Measurements from ENCODE around the gene TIMD4. TPM values are rescaled to one million over a fixed set of nuclear protein-coding genes. Genes with fewer than 3 reads are reported as not detected.

The TIMD4 gene
- total RNA-seq, 1 experiment from 2014 or later, result not detected

DNA sequence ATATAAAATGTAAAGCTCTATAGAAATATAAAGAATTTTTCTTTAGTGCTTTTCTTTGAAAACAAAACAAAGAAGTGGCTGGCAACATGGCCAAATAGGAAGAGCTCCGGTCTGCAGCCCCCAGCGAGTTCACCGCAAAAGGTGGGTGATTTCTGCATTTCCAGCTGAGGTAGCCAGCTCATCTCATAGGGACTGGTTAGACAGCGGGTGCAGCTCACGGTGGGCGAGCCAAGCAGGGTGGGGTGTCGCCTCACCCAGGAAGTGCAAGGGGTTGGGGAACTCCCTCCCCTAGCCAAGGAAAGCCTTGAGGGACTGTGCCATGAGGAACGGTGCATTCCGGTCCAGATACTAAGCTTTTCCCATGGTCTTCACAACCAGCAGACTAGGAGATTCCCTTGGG lies 21.0 kb upstream of the TIMD4 start:
- H3K27me3 Mint-ChIP-seq (ENCODE audit: unreplicated experiment), result no peaks in the 10 kb centered on the region
- no TSS peak for BruUV-seq (replicated peaks)

GRCh38 chr5:156981481-156981880 lies 18.5 kb upstream of the TIMD4 start:
- BruUV-seq (replicated peaks), result no TSS peak
- Mint-ChIP-seq H3K36me3 (ENCODE audit: insufficient read depth, unreplicated experiment) (no peaks in the 10 kb centered on the region), H3K4me1 (ENCODE audit: low read depth, unreplicated experiment) (no peaks in the 10 kb centered on the region), H3K27ac (ENCODE audit: unreplicated experiment) (no peak overlapping the region), H3K4me3 (ENCODE audit: low read depth, unreplicated experiment) (no peak overlapping the region), H3K9me3 (ENCODE audit: low read depth, unreplicated experiment) (no peaks in the 10 kb centered on the region), H3K27me3 (ENCODE audit: unreplicated experiment) (no peaks in the 10 kb centered on the region)
- no peak for TF ChIP-seq CTCF (IDR thresholded peaks at IDR 0.05; ENCODE audit: unreplicated experiment)
- DNase-seq, result no peak
- CTCF ChIA-PET, result no interaction called here
- intact Hi-C loops (cut with micrococcal nuclease; ENCODE audit: unreplicated experiment), result no loop called here

More for the DNA sequence above, 21.0 kb upstream of the TIMD4 start:
- CTCF ChIA-PET, result interaction anchor here (1.1 kb wide), 1 partner anchor 8 kb away, joined by 3 read pairs; no protein-coding TSS in a partner anchor
- no peak overlapping the region for H3K27ac Mint-ChIP-seq (ENCODE audit: unreplicated experiment)
- no peak for DNase-seq
- no peaks in the 10 kb centered on the region for H3K4me1 Mint-ChIP-seq (ENCODE audit: low read depth, unreplicated experiment)
- H3K36me3 Mint-ChIP-seq (ENCODE audit: insufficient read depth, unreplicated experiment), result no peaks in the 10 kb centered on the region
- TF ChIP-seq CTCF (IDR thresholded peaks at IDR 0.05; ENCODE audit: unreplicated experiment), result no peak
- H3K4me3 Mint-ChIP-seq (ENCODE audit: low read depth, unreplicated experiment), result no peak overlapping the region
- intact Hi-C loops (cut with micrococcal nuclease; ENCODE audit: unreplicated experiment), result no loop called here
- H3K9me3 Mint-ChIP-seq (ENCODE audit: low read depth, unreplicated experiment), result peaks cover 4% of the 10 kb centered on the region

DNA sequence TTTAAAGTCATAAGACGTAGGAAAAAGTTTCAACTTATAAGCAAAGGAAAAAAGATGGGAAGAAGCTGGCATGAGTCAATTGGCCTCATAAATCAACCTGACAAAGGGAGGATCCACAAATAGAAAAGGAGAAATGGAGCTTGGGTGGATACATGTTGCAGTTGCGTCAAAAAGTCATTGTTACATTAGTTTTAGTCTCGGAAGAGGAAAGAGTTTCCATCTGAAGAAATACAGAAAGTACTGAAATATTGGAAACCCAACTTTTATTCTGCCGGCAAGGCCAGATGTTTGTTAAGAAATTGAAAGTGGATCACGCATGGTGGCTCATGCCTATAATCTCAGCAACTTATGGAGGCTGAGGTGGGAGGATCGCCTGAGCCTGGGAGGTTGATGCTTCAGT lies 11.3 kb upstream of the TIMD4 start:
- intact Hi-C loops (cut with micrococcal nuclease; ENCODE audit: unreplicated experiment), result no loop called here
- CTCF ChIA-PET, result no interaction called here
- no peaks in the 10 kb centered on the region for H3K36me3 Mint-ChIP-seq (ENCODE audit: insufficient read depth, unreplicated experiment)
- BruUV-seq (replicated peaks), result no TSS peak
- H3K9me3 Mint-ChIP-seq (ENCODE audit: low read depth, unreplicated experiment), result peaks cover 6% of the 10 kb centered on the region
- H3K4me1 Mint-ChIP-seq (ENCODE audit: low read depth, unreplicated experiment), result no peaks in the 10 kb centered on the region
- DNase-seq, result no peak
- no peaks in the 10 kb centered on the region for H3K27me3 Mint-ChIP-seq (ENCODE audit: unreplicated experiment)
- TF ChIP-seq CTCF (IDR thresholded peaks at IDR 0.05; ENCODE audit: unreplicated experiment), result no peak
- no peak overlapping the region for H3K4me3 Mint-ChIP-seq (ENCODE audit: low read depth, unreplicated experiment)
- no peak overlapping the region for H3K27ac Mint-ChIP-seq (ENCODE audit: unreplicated experiment)

DNA sequence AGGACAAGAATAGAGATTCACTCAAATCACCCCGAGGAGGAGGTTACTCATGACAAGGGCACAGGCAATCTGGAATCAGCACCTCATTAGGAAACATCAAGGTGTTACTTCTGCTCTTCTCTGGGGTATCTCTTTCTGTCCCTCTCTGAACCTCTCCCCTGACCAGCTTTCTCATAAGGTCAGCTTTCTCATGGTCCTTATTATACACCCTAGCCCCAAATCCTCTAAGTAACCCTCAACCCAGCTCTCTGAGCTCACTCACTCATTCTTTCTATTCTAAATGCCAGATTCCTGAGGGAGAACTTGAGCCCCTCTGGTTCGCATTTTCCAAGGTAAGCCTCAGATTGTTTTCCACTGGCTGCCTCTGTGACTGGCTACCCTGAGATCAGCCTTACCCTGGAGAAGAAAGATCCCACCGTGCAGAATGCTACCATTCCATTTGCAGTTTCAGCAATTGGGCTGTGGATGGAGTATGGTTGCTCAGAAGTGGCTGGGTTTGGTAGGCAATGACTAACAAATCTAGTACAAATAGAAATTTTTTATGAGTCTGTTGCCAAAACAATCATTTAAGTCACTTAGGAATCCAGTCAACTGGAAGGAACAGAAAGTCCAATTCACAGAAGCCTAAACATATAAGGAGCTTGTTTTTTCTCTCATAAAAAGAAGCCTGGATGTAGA lies 9.0 kb upstream of the TIMD4 start:
- DNase-seq, result no peak
- TF ChIP-seq CTCF (IDR thresholded peaks at IDR 0.05; ENCODE audit: unreplicated experiment), result no peak
- CTCF ChIA-PET, result interaction anchor here (2.0 kb wide), 1 partner anchor 160 kb away, joined by 4 read pairs; no protein-coding TSS in a partner anchor
- peaks cover 6% of the 10 kb centered on the region for H3K9me3 Mint-ChIP-seq (ENCODE audit: low read depth, unreplicated experiment)
- H3K27me3 Mint-ChIP-seq (ENCODE audit: unreplicated experiment), result no peaks in the 10 kb centered on the region
- H3K4me1 Mint-ChIP-seq (ENCODE audit: low read depth, unreplicated experiment), result no peaks in the 10 kb centered on the region
- H3K27ac Mint-ChIP-seq (ENCODE audit: unreplicated experiment), result no peak overlapping the region
- intact Hi-C loops (cut with micrococcal nuclease; ENCODE audit: unreplicated experiment), result no loop called here
- H3K36me3 Mint-ChIP-seq (ENCODE audit: insufficient read depth, unreplicated experiment), result no peaks in the 10 kb centered on the region
- H3K4me3 Mint-ChIP-seq (ENCODE audit: low read depth, unreplicated experiment), result no peak overlapping the region
- BruUV-seq (replicated peaks), result no TSS peak
